ENCODE data around the gene TCF4. TPM values are rescaled to one million over a fixed set of nuclear protein-coding genes. Genes with fewer than 3 reads are reported as not detected.
A peak's percentile ranks its signal among the peaks of the same experiment; 100 is the strongest.

TCF4 gene
- total RNA-seq, 1 donor from 2014 or later, result 115 TPM

GRCh38 chr18:55179425-55179824 lies 408.6 kb downstream of the TCF4 start:
- no peaks in the 10 kb centered on the region for H3K27me3 ChIP-seq (ENCODE audit: insufficient read depth, low read length)
- H3K4me1 Mint-ChIP-seq (ENCODE audit: low read depth, unreplicated experiment), result peaks cover 3% of the 10 kb centered on the region
- peaks cover 9% of the 10 kb centered on the region for H3K9me3 Mint-ChIP-seq (ENCODE audit: unreplicated experiment)
- peaks cover 2% of the 10 kb centered on the region for H3K27me3 Mint-ChIP-seq (ENCODE audit: low read depth, unreplicated experiment)
- no peak overlapping the region for H3K4me3 ChIP-seq (ENCODE audit: insufficient read depth, low read depth, low read length)
- H3K79me2 ChIP-seq (ENCODE audit: insufficient read depth, low read length), result no peaks in the 10 kb centered on the region
- no peak overlapping the region for H3K4me2 ChIP-seq (ENCODE audit: low read length)
- no peak overlapping the region for H3K9ac ChIP-seq (ENCODE audit: low read length)
- no peaks in the 10 kb centered on the region for H3K36me3 Mint-ChIP-seq (ENCODE audit: low read depth, unreplicated experiment)
- DNase-seq (ENCODE audit: low read depth), result peak; percentile 10
- H3K27ac ChIP-seq (ENCODE audit: low read depth, low read length), result no peak overlapping the region
- no peak overlapping the region for H3K4me3 Mint-ChIP-seq (ENCODE audit: unreplicated experiment)
- H3K9me3 ChIP-seq (ENCODE audit: insufficient read depth, low read depth, low read length), result no peaks in the 10 kb centered on the region
- H4K20me1 ChIP-seq (ENCODE audit: insufficient read depth, low read length), result no peaks in the 10 kb centered on the region
- H3K27ac Mint-ChIP-seq (ENCODE audit: unreplicated experiment), result no peak overlapping the region
- FAIRE-seq, result no peak
- H3K4me1 ChIP-seq (ENCODE audit: insufficient read depth, low read length), result no peaks in the 10 kb centered on the region
- H2AFZ ChIP-seq (ENCODE audit: low read depth, low read length), result no peak overlapping the region
- no peak for TF ChIP-seq EZH2 (IDR thresholded peaks at IDR 0.05; ENCODE audit: insufficient read depth, low read length)
- no peaks in the 10 kb centered on the region for H3K36me3 ChIP-seq (ENCODE audit: insufficient read depth, low read length)

GRCh38 chr18:55173291-55173690 lies 414.7 kb downstream of the TCF4 start:
- H3K27ac ChIP-seq (ENCODE audit: low read depth, low read length), result no peak overlapping the region
- H2AFZ ChIP-seq (ENCODE audit: low read depth, low read length), result no peak overlapping the region
- H3K9ac ChIP-seq (ENCODE audit: low read length), result no peak overlapping the region
- H3K79me2 ChIP-seq (ENCODE audit: insufficient read depth, low read length), result no peaks in the 10 kb centered on the region
- no peak for TF ChIP-seq CTCF (IDR thresholded peaks at IDR 0.05; ENCODE audit: insufficient read depth, low read depth, low read length)
- no peak for TF ChIP-seq EZH2 (IDR thresholded peaks at IDR 0.05; ENCODE audit: insufficient read depth, low read length)
- DNase-seq (ENCODE audit: low read depth), result no peak
- Mint-ChIP-seq H3K9me3 (ENCODE audit: unreplicated experiment) (peaks cover 21% of the 10 kb centered on the region), H3K27ac (ENCODE audit: unreplicated experiment) (no peak overlapping the region), H3K27me3 (ENCODE audit: low read depth, unreplicated experiment) (no peaks in the 10 kb centered on the region), H3K4me3 (ENCODE audit: unreplicated experiment) (no peak overlapping the region), H3K4me1 (ENCODE audit: low read depth, unreplicated experiment) (no peaks in the 10 kb centered on the region), H3K36me3 (ENCODE audit: low read depth, unreplicated experiment) (no peaks in the 10 kb centered on the region)
- H3K4me3 ChIP-seq (ENCODE audit: insufficient read depth, low read depth, low read length), result no peak overlapping the region
- no peak for FAIRE-seq
- H3K4me1 ChIP-seq (ENCODE audit: insufficient read depth, low read length), result no peaks in the 10 kb centered on the region
- H3K27me3 ChIP-seq (ENCODE audit: insufficient read depth, low read length), result no peaks in the 10 kb centered on the region
- no peak overlapping the region for H3K4me2 ChIP-seq (ENCODE audit: low read length)
- no peaks in the 10 kb centered on the region for H3K36me3 ChIP-seq (ENCODE audit: insufficient read depth, low read length)
- H4K20me1 ChIP-seq (ENCODE audit: insufficient read depth, low read length), result no peaks in the 10 kb centered on the region
- no peaks in the 10 kb centered on the region for H3K9me3 ChIP-seq (ENCODE audit: insufficient read depth, low read depth, low read length)

Small RNA genes within 50 kb of the gene (microRNA-seq; reads per million reads assigned to microRNA genes)
- not detected for gene MIR4529
